ENCODE results near the gene GRAMD1A.

GRCh38 chr19:35066121-35066520, 66.0 kb downstream of the GRAMD1A start:
- TF ChIP-seq CTCF (IDR thresholded peaks at IDR 0.05) (no peak), POLR2A (IDR thresholded peaks at IDR 0.05) (no peak)

Data from esophagus squamous epithelium (tissue), 4 donors.